T-cell (primary cell): ENCODE data around the gene SPEG. TPM values are rescaled to one million over a fixed set of nuclear protein-coding genes. Genes with fewer than 3 reads are reported as not detected.

Source experiments
- ATAC-seq, 4 experiments: fragments of 200-7000 bp in 3 of 4; fragments of 150-1000 bp in 1 of 4; cut with Tn5 transposase; replicated peaks in 1 of 4; 1 replicate in 3 of 4; 2 replicates in 1 of 4; pipeline ENCODE4 v1.10.0; 2021; ENCODE audit warnings: moderate library complexity in 3 of 4, mild to moderate bottlenecking in 2 of 4, moderate number of reproducible peaks in 1 of 4
- CTCF ChIA-PET, 2 donors: fragments of 300-600 bp; sonication (Branson Sonifier 250); formaldehyde crosslinking; loops; one replicate each; lab custom pipeline; 2022; ENCODE audit warnings: antibody characterized with exemption in 2 of 2; lab: Charles Lee
- POLR2A ChIA-PET, 2 donors: fragments of 300-600 bp; sonication (Branson Sonifier 250); formaldehyde crosslinking; loops; one replicate each; lab custom pipeline; 2022; ENCODE audit warnings: antibody characterized with exemption in 2 of 2; lab: Charles Lee
- DNase-seq, 35 experiments: peaks; one replicate each; pipeline versions ENCODE4 v3.0.0 to v3.0.0-alpha.2; 2013 to 2023
- H3K27ac ChIP-seq: one replicate; pipeline ENCODE4 v1.5.1; 2013; ENCODE audit warnings: low read length
- H3K27me3 ChIP-seq, 2 experiments: replicated peaks in 1 of 2; 1 replicate in 1 of 2; 2 replicates in 1 of 2; pipeline versions ENCODE4 v1.6.1 to v1.7.0; 2013; ENCODE audit warnings: low read length in 1 of 2, mixed read lengths in 1 of 2; ENCODE audit not compliant: control insufficient read depth in 2 of 2, insufficient read depth in 2 of 2; ENCODE audit errors: extremely low read depth in 1 of 2
- H3K36me3 ChIP-seq, 2 donors: 1 replicate in 1 of 2; 2 replicates in 1 of 2; pipeline versions ENCODE4 v1.6.1 to v1.7.0; 2013; ENCODE audit warnings: low read length in 1 of 2; ENCODE audit not compliant: control insufficient read depth in 2 of 2, insufficient read depth in 1 of 2; ENCODE audit errors: extremely low read depth in 1 of 2
- H3K4me1 ChIP-seq, 2 experiments: 1 replicate in 1 of 2; 2 replicates in 1 of 2; pipeline versions ENCODE4 v1.6.1 to v1.7.0; 2013; ENCODE audit warnings: low read length in 2 of 2, mixed read lengths in 1 of 2; ENCODE audit not compliant: insufficient read depth in 2 of 2, control insufficient read depth in 1 of 2; ENCODE audit errors: extremely low read depth in 1 of 2
- H3K4me3 ChIP-seq, 2 donors: 1 replicate in 1 of 2; 2 replicates in 1 of 2; pipeline versions ENCODE4 v1.5.1 to v1.7.0; 2013; ENCODE audit warnings: mild to moderate bottlenecking in 2 of 2, low read length in 1 of 2, moderate library complexity in 1 of 2; ENCODE audit not compliant: control insufficient read depth in 1 of 2; ENCODE audit errors: extremely low read depth in 1 of 2
- H3K9me3 ChIP-seq: 2 replicates; pipeline ENCODE4 v1.7.0; 2013
- H3K27ac Mint-ChIP-seq, 2 donors: one replicate each; pipeline ENCODE4 v1.8.0; 2020 to 2021; ENCODE audit warnings: mild to moderate bottlenecking in 2 of 2, mixed read lengths in 2 of 2
- H3K27me3 Mint-ChIP-seq, 2 donors: one replicate each; pipeline ENCODE4 v1.8.0; 2021 to 2022; ENCODE audit warnings: mixed read lengths in 2 of 2
- H3K36me3 Mint-ChIP-seq: one replicate; pipeline ENCODE4 v1.8.0; 2021; ENCODE audit warnings: mixed read lengths
- H3K4me1 Mint-ChIP-seq, 3 donors: one replicate each; pipeline ENCODE4 v1.8.0; 2020 to 2022; ENCODE audit warnings: mixed read lengths in 3 of 3, mild to moderate bottlenecking in 1 of 3
- H3K4me3 Mint-ChIP-seq, 3 donors: one replicate each; pipeline ENCODE4 v1.8.0; 2020 to 2022; ENCODE audit warnings: mild to moderate bottlenecking in 3 of 3, mixed read lengths in 3 of 3, moderate library complexity in 3 of 3
- H3K9me3 Mint-ChIP-seq, 3 donors: one replicate each; pipeline ENCODE4 v1.8.0; 2020 to 2022; ENCODE audit warnings: mixed read lengths in 3 of 3
- WGBS: methylation state at CpG from one replicate; pipeline ENCODE4 v1.1.5; 2013; ENCODE audit warnings: missing lambda C conversion rate; ENCODE audit not compliant: insufficient coverage; 5-methylcytosine and 5-hydroxymethylcytosine counted together
- total RNA-seq, 35 experiments: library from RNA in 6 of 35; stranded (reverse) in 6 of 35; fragments of 120-200 nt in 1 of 35; gene quantifications; one replicate each; pipeline versions ENCODE4 v1.2.1 to v1.2.4 and lab custom pipeline; 2013 to 2026

SPEG gene
- total RNA-seq, 5 donors from 2014 or later (not counting 1 experiment from before 2014, with no cell fraction given) = 13.8 to 23.9 (median 18.9) TPM

DNA sequence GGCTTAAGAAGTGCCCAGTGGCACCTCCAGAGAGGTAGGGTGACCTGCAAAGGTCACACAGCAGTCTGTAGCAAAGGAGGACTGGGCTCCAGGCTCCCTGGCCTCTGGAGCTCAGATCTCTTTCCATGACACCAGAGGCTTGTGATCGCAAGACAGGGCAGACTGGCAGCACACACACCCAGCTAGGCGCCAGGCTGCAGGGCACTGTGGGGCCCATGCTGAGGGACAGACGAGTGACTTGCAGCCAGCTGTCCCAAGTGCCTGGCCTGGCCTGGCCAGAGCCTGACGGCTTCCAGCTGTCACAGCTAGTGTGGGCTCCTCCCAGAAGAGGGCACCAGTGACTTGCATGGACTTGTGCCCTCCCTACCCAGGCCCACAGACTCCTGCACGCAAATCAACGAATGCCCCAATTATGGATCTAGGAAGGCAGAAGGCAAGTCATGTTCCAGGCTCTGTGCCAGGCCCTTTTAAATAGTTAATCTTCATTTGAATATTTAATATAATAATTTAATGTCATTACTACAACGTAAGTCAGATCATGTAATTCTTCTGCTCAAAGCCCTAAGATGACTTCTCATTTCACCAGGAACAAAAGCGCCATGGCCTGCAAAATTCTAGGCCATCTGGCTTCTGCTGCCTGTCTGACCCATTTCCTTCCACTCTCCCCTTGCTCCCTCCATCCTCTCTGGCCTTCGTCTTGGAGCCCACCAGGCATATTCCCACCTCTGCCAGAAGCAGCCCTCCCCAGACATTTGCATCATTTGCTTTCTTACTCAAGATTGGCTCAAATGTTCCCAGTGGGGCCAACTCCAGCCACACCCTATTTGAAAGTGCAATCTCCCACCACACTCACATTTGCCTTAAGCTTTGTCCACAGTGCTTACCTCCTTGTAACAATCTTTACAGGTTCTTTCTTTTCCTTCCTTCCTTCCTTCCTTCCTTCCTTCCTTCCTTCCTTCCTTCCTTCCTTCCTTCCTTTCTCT is 3.7 kb upstream of the SPEG start:
- ChIA-PET POLR2A (no interaction called here), CTCF (interaction anchor here (0.5 to 1.4 kb wide), 4 partner anchors 9 to 99 kb away, joined by 3 to 5 read pairs (median 4); partner anchors contain the start of gene DES (in 1 of the 2))
- peak in 1 of 35 experiments; percentile 24 for DNase-seq
- Mint-ChIP-seq H3K4me1 (peaks cover 0 to 4% (median 3%) of the 10 kb centered on the region in 3 donors), H3K4me3 (no peak overlapping the region), H3K9me3 (no peaks in the 10 kb centered on the region), H3K36me3 (no peaks in the 10 kb centered on the region), H3K27me3 (peaks cover 12 to 29% of the 10 kb centered on the region in 2 donors), H3K27ac (no peak overlapping the region)
- no peak overlapping the region for H3K27ac ChIP-seq
- H3K36me3 ChIP-seq = no peaks in the 10 kb centered on the region
- no peak overlapping the region for H3K4me3 ChIP-seq
- WGBS = 60% methylated on average over 7 of the region's 9 CpGs
- H3K4me1 ChIP-seq = peaks cover 0 to 9% of the 10 kb centered on the region in 2 experiments
- peak; percentile 35 to 63 (median 49) for ATAC-seq
- H3K27me3 ChIP-seq = peaks cover 4 to 38% of the 10 kb centered on the region in 2 experiments
- no peaks in the 10 kb centered on the region for H3K9me3 ChIP-seq

DNA sequence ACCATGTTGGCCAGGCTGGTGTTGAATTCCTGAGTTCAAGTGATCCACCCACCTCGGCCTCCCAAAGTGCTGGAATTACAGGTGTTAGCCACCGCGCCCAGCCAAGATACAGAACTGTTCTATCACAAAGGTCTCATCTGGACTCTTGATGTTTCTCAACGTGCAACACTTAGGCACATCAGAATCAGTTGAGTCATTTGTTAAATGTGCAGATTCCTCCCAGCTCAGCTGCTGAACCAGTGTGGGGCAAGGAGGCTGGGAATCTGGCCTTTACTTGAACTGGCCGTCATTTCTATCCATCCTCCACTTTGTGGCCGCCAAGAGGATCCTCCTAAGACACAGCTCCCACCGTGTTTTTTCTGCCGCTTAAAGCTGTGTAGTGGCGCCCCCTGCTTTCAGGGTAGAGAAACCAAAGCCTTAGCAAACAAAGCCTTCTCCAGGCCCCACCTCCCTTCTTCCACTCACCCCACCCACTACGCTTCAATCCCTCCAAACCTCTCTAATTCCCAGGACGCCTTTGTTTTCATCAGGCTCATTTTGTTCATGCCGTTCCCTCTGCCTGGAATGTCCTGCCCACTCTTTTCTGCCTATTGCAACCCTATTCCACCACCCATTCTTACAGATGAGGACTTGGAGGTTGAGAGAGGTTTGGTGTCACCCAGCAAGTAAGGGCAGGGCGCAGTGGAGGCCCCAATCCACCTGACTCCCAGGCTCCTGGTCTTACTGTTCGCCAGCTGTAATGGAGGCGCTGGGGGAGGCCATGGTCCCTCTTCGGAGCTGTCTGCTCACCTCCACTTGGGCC is 776 bp upstream of the SPEG start:
- Histone ChIP-seq H3K27ac (no peak overlapping the region), H3K4me3 (no peak overlapping the region), H3K9me3 (no peaks in the 10 kb centered on the region), H3K4me1 (peaks cover 0 to 9% of the 10 kb centered on the region in 2 experiments), H3K27me3 (peaks cover 5 to 47% of the 10 kb centered on the region in 2 experiments), H3K36me3 (no peaks in the 10 kb centered on the region)
- peak in 7 of 35 experiments; percentile 4 to 34 (median 16) for DNase-seq
- POLR2A ChIA-PET = no interaction called here
- 73% methylated on average over 9 of the region's 16 CpGs for WGBS
- peaks cover 14 to 27% of the 10 kb centered on the region in 2 donors for H3K27me3 Mint-ChIP-seq
- peak in 1 of 4 experiments; percentile 36 for ATAC-seq
- no peak overlapping the region for H3K27ac Mint-ChIP-seq
- no peaks in the 10 kb centered on the region for H3K36me3 Mint-ChIP-seq
- peaks cover 0 to 4% (median 3%) of the 10 kb centered on the region in 3 donors for H3K4me1 Mint-ChIP-seq
- no peaks in the 10 kb centered on the region for H3K9me3 Mint-ChIP-seq
- CTCF ChIA-PET = no interaction called here
- peak overlapping the region in 1 of 3 donors; percentile 38 for H3K4me3 Mint-ChIP-seq

DNA sequence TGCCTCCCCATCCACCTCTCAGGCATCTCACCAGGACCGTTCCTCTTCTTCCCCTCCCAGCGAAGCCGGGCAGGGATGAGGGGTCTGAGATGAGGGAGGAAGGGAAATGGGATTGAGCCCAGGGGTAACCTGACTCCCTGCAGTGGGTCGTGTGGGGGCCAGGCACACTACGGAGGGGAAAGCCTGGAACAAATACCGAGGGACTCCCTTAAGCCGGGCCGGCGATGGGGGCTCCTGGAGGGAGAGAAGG is 250 bp upstream of the SPEG start:
- H3K36me3 ChIP-seq = no peaks in the 10 kb centered on the region

DNA sequence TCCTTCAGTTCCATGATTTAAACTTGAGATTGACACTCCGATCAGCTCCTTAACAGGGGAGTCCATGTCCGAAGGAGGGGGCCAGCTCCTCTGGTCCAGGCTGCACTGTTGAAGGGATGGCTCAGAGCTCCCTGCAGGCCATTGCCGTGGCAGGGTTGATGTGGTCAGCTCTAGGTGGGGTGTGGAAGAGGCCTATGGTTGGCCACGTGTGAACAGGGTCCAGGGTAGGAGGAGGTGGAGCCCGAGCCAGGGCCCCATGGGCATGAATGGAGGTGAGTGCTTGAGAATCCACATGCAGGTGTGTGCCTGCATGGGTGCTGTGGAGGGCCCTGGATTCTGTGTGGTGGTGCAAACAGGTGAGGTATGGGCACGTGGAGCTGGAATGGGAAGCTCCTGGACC is 1.1 kb downstream of the SPEG start:
- Mint-ChIP-seq H3K4me3 (peak overlapping the region in 1 of 3 donors; percentile 8), H3K27ac (no peak overlapping the region), H3K4me1 (peaks cover 2 to 6% (median 3%) of the 10 kb centered on the region in 3 donors), H3K9me3 (no peaks in the 10 kb centered on the region), H3K36me3 (no peaks in the 10 kb centered on the region), H3K27me3 (peaks cover 14 to 29% of the 10 kb centered on the region in 2 donors)
- WGBS = 78% methylated on average over 6 of the region's 6 CpGs
- H3K9me3 ChIP-seq = no peaks in the 10 kb centered on the region
- peaks cover 0 to 9% of the 10 kb centered on the region in 2 experiments for H3K4me1 ChIP-seq
- H3K27me3 ChIP-seq = peaks cover 5 to 55% of the 10 kb centered on the region in 2 experiments
- DNase-seq (no peak), ATAC-seq (no peak)
- ChIA-PET POLR2A (no interaction called here), CTCF (no interaction called here)
- no peak overlapping the region for H3K4me3 ChIP-seq
- no peak overlapping the region for H3K27ac ChIP-seq
- H3K36me3 ChIP-seq = no peaks in the 10 kb centered on the region

More for the DNA sequence above, 250 bp upstream of the SPEG start:
- CTCF ChIA-PET = no interaction called here
- Mint-ChIP-seq H3K9me3 (no peaks in the 10 kb centered on the region), H3K36me3 (no peaks in the 10 kb centered on the region), H3K4me1 (peaks cover 0 to 4% (median 3%) of the 10 kb centered on the region in 3 donors), H3K27me3 (peaks cover 14 to 25% of the 10 kb centered on the region in 2 donors), H3K4me3 (peak overlapping the region in 1 of 3 donors; percentile 38), H3K27ac (no peak overlapping the region)
- no peaks in the 10 kb centered on the region for H3K9me3 ChIP-seq
- no peak overlapping the region for H3K27ac ChIP-seq
- no peak overlapping the region for H3K4me3 ChIP-seq
- ATAC-seq (no peak), DNase-seq (no peak)
- 57% methylated on average over 3 of the region's 9 CpGs for WGBS
- peaks cover 5 to 48% of the 10 kb centered on the region in 2 experiments for H3K27me3 ChIP-seq
- H3K4me1 ChIP-seq = peaks cover 0 to 9% of the 10 kb centered on the region in 2 experiments
- POLR2A ChIA-PET = no interaction called here

DNA sequence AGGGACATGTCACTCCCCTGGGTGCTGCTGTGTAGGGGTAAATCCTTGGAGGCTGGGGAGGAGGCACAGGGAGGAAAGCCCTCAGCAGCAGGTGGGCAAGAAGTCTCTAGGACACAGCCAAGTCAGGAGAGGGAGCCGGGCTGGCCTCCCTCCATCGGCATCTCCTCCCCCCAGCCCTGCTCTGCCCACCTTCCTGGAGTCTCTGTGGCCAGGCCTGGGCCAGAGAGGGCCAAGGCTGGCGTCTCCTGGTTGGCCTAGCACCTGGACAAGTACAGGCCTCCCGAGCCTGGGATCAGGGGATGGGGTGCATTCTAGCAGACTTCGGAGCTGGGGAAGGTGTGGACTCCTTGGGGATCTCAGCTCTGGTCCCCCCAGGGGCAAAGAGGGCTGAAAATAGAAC is 1.8 kb downstream of the SPEG start:
- Mint-ChIP-seq H3K36me3 (no peaks in the 10 kb centered on the region), H3K9me3 (no peaks in the 10 kb centered on the region), H3K4me1 (peaks cover 9 to 13% (median 10%) of the 10 kb centered on the region in 3 donors), H3K4me3 (no peak overlapping the region), H3K27ac (no peak overlapping the region), H3K27me3 (peaks cover 14 to 36% of the 10 kb centered on the region in 2 donors)
- H3K36me3 ChIP-seq = no peaks in the 10 kb centered on the region
- H3K27ac ChIP-seq = no peak overlapping the region
- H3K4me1 ChIP-seq = peaks cover 2 to 13% of the 10 kb centered on the region in 2 experiments
- H3K9me3 ChIP-seq = no peaks in the 10 kb centered on the region
- POLR2A ChIA-PET = no interaction called here
- ATAC-seq (no peak), DNase-seq (no peak)
- 69% methylated on average over 4 of the region's 5 CpGs for WGBS
- H3K4me3 ChIP-seq = no peak overlapping the region
- H3K27me3 ChIP-seq = peaks cover 5 to 56% of the 10 kb centered on the region in 2 experiments
- CTCF ChIA-PET = no interaction called here

DNA sequence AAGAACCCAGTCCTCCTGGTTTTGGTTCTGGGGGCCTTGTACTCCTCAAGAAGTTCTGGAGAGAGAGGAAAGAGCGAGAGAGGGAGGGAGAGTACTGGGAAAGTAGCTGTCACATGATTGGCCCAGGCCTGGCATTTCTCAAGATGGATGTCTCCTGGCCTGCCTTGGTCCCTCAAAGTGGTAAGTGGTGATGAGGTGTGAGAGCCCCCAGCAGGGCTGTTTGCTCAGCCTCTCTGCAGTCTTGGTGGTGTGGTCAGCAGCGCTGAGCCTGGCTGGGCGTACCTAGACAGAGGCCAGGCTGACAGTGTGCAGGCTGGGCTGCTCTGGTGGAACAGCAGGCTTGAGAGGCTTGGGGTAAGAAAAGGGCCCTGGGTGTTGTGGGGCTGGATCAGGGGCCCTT is 2.5 kb downstream of the SPEG start:
- Mint-ChIP-seq H3K27me3 (peaks cover 14 to 36% of the 10 kb centered on the region in 2 donors), H3K27ac (no peak overlapping the region), H3K4me1 (peaks cover 9 to 14% (median 10%) of the 10 kb centered on the region in 3 donors), H3K9me3 (no peaks in the 10 kb centered on the region), H3K36me3 (no peaks in the 10 kb centered on the region), H3K4me3 (no peak overlapping the region)
- no peaks in the 10 kb centered on the region for H3K36me3 ChIP-seq
- H3K27me3 ChIP-seq = peaks cover 5 to 57% of the 10 kb centered on the region in 2 experiments
- POLR2A ChIA-PET = no interaction called here
- no peak overlapping the region for H3K27ac ChIP-seq
- H3K4me1 ChIP-seq = peaks cover 3 to 15% of the 10 kb centered on the region in 2 experiments
- ATAC-seq (no peak), DNase-seq (no peak)
- CTCF ChIA-PET = no interaction called here
- H3K9me3 ChIP-seq = no peaks in the 10 kb centered on the region
- 75% methylated on average over 2 of the region's 3 CpGs for WGBS
- no peak overlapping the region for H3K4me3 ChIP-seq
